Activated B cell treated with CpG ODN at 0.5 μM for 24 hours (primary cell): ENCODE data around the gene SAMD13. TPM values are rescaled to one million over a fixed set of nuclear protein-coding genes. Genes with fewer than 3 reads are reported as not detected.

Experiments
- ATAC-seq: fragments of 200-7000 bp; cut with Tn5 transposase; one replicate; pipeline ENCODE4 v1.10.0; 2021; ENCODE audit warnings: low read depth, mild to moderate bottlenecking, moderate library complexity
- CTCF ChIA-PET: fragments of 350-600 bp; sonication (Branson Sonifier 250); formaldehyde crosslinking; loops from one replicate; lab custom pipeline; 2021; ENCODE audit warnings: antibody characterized with exemption; lab: Charles Lee
- POLR2A ChIA-PET: fragments of 350-600 bp; sonication (Branson Sonifier 250); formaldehyde crosslinking; loops from one replicate; lab custom pipeline; 2021; ENCODE audit warnings: antibody characterized with exemption; lab: Charles Lee
- DNase-seq: peaks from one replicate; pipeline ENCODE4 v3.0.0; 2022
- H3K27ac Mint-ChIP-seq: one replicate; pipeline ENCODE4 v1.8.0; 2020; ENCODE audit warnings: mixed read lengths
- H3K27me3 Mint-ChIP-seq: one replicate; pipeline ENCODE4 v1.8.0; 2021; ENCODE audit warnings: mixed read lengths
- H3K36me3 Mint-ChIP-seq: one replicate; pipeline ENCODE4 v1.8.0; 2021; ENCODE audit warnings: low read depth, mixed read lengths
- H3K4me1 Mint-ChIP-seq: one replicate; pipeline ENCODE4 v1.8.0; 2021; ENCODE audit warnings: mixed read lengths
- H3K4me3 Mint-ChIP-seq: one replicate; pipeline ENCODE4 v1.8.0; 2020; ENCODE audit warnings: mild to moderate bottlenecking, mixed read lengths
- H3K9me3 Mint-ChIP-seq: one replicate; pipeline ENCODE4 v1.8.0; 2020; ENCODE audit warnings: mixed read lengths
- CTCF ChIP-seq: fragments of 200-600 bp; IDR thresholded peaks from one replicate; pipeline ENCODE4 v1.8.0; 2022; ENCODE audit warnings: antibody characterized with exemption, mild to moderate bottlenecking
- intact Hi-C: fragments of 100-400 bp; cut with micrococcal nuclease; formaldehyde crosslinking; loops from one replicate; pipeline ENCODE4 v1.15.1; 2024
- total RNA-seq: library from RNA; stranded (reverse); gene quantifications from 2 replicates; pipeline ENCODE4 v1.2.3, GENCODE V29; 2022

The SAMD13 gene
- total RNA-seq, 1 donor from 2014 or later, result 0.18 TPM

GRCh38 chr1:84257617-84258016, 43.9 kb upstream of the SAMD13 start:
- DNase-seq (no peak), ATAC-seq (no peak)
- Mint-ChIP-seq H3K9me3 (no peaks in the 10 kb centered on the region), H3K27me3 (no peaks in the 10 kb centered on the region), H3K27ac (no peak overlapping the region), H3K36me3 (no peaks in the 10 kb centered on the region), H3K4me1 (no peaks in the 10 kb centered on the region), H3K4me3 (no peak overlapping the region)
- POLR2A ChIA-PET, result no interaction called here
- TF ChIP-seq CTCF, result no peak
- CTCF ChIA-PET, result no interaction called here
- intact Hi-C loops, result no loop called here

- no peak for DNase-seq
- ATAC-seq, result no peak
- Mint-ChIP-seq H3K36me3 (no peaks in the 10 kb centered on the region), H3K4me3 (no peak overlapping the region), H3K9me3 (no peaks in the 10 kb centered on the region), H3K27me3 (no peaks in the 10 kb centered on the region), H3K27ac (no peak overlapping the region), H3K4me1 (no peaks in the 10 kb centered on the region)
- POLR2A ChIA-PET, result no interaction called here
- TF ChIP-seq CTCF, result no peak
- CTCF ChIA-PET, result no interaction called here
- intact Hi-C loops, result no loop called here
Observed at GRCh38 chr1:84259376-84259775, 42.1 kb upstream of the SAMD13 start.

GRCh38 chr1:84259989-84260388, 41.5 kb upstream of the SAMD13 start:
- intact Hi-C loops, result no loop called here
- DNase-seq (no peak), ATAC-seq (no peak)
- Mint-ChIP-seq H3K4me3 (no peak overlapping the region), H3K4me1 (no peaks in the 10 kb centered on the region), H3K9me3 (no peaks in the 10 kb centered on the region), H3K27ac (no peak overlapping the region), H3K27me3 (no peaks in the 10 kb centered on the region), H3K36me3 (no peaks in the 10 kb centered on the region)
- TF ChIP-seq CTCF, result no peak
- POLR2A ChIA-PET, result no interaction called here
- CTCF ChIA-PET, result no interaction called here

- no peak for ATAC-seq
- Mint-ChIP-seq H3K27me3 (no peaks in the 10 kb centered on the region), H3K27ac (no peak overlapping the region), H3K4me3 (no peak overlapping the region), H3K9me3 (no peaks in the 10 kb centered on the region), H3K36me3 (no peaks in the 10 kb centered on the region), H3K4me1 (no peaks in the 10 kb centered on the region)
- POLR2A ChIA-PET, result no interaction called here
- CTCF ChIA-PET, result no interaction called here
- no peak for TF ChIP-seq CTCF
- no peak for DNase-seq
- intact Hi-C loops, result no loop called here
Observed at GRCh38 chr1:84260852-84261518, 40.5 kb upstream of the SAMD13 start.

DNA sequence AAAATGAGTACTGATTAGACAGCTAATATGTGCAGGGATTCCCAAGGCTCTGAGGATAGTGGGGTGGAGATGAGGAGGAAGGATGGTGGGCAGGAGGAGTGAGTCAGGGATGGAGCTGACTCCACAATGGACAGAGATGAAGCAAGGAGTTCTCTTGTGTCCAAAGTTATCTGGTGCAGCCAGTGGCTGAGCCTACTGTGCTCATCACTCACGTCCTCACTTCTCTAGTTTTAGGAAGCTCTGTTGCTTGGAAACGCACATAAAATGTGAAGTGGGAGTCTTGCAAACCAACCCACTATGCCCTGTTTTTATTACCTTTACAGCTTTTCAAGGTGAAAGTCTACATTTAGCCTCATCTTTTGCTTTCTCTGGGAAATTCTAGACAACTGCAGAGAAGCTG, 36.5 kb upstream of the SAMD13 start:
- Mint-ChIP-seq H3K9me3 (no peaks in the 10 kb centered on the region), H3K36me3 (no peaks in the 10 kb centered on the region), H3K27me3 (no peaks in the 10 kb centered on the region), H3K4me3 (no peak overlapping the region), H3K4me1 (no peaks in the 10 kb centered on the region), H3K27ac (no peak overlapping the region)
- ATAC-seq (no peak), DNase-seq (no peak)
- POLR2A ChIA-PET, result no interaction called here
- no peak for TF ChIP-seq CTCF
- CTCF ChIA-PET, result no interaction called here
- intact Hi-C loops, result no loop called here
